ENCODE measurements around the gene SOCS1. TPM values are rescaled to one million over a fixed set of nuclear protein-coding genes. Genes with fewer than 3 reads are reported as not detected.

The SOCS1 gene
- total and polyA plus RNA-seq, 2 experiments from 2014 or later = 84.7 to 104 TPM

DNA sequence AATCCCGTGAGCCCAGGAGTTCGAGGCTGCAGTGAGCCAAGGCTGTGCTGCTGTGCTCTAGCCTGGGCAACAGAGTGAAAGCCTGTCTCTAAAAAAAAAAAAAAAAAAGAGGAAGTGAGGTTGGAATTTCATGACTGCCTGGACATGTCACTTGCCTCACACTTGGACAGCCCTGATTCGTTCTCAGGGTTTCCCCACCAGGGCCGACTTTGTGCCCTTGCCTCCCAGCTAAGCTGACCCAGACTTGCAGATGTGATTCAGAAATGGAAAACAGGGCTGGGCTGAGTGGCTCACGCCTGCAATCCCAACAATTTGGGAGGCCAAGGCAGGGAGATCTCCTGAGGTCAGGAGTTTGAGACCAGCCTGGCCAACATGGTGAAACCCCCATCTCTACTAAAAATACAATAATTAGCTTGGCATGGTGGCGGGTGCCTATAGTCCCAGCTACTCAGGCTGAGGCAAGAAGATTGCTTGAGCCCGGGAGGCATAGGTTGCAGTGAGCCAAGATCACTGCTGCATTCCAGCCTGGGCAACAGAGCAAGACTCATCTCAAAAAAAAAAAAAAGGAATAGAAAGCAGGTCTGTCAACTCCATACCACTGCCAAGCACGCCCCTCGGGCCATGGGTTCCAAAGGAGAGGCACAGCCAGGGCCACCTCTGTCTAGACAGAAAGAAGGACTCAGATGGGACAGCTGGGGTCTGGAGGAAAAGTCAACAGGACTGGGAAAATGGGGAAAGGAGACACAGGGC, 46.9 kb downstream of the SOCS1 start:
- H2AFZ ChIP-seq = no peak overlapping the region
- H3K79me2 ChIP-seq (replicated peaks; ENCODE audit: insufficient read depth) = no peaks in the 10 kb centered on the region
- Mint-ChIP-seq H3K27ac (no peak overlapping the region), H3K36me3 (ENCODE audit: low read depth) (no peaks in the 10 kb centered on the region), H3K9me3 (peaks cover 12% of the 10 kb centered on the region), H3K4me1 (peaks cover 9% of the 10 kb centered on the region; the same call in 2 of the 3 replicates), H3K4me3 (no peak overlapping the region), H3K27me3 (ENCODE audit: insufficient read depth, low read depth, poor library complexity) (peaks cover 8% of the 10 kb centered on the region)
- DNase-seq (ENCODE audit: low spot score) = no peak
- TF ChIP-seq EZH2 (IDR thresholded peaks at IDR 0.05; ENCODE audit: low read depth, unreplicated experiment) (no peak), POLR2AphosphoS5 (IDR thresholded peaks at IDR 0.05; ENCODE audit: low read depth) (no peak), EZH2phosphoT487 (IDR thresholded peaks at IDR 0.05; ENCODE audit: unreplicated experiment) (no peak), JUNB (IDR thresholded peaks at IDR 0.05; ENCODE audit: unreplicated experiment) (no peak), STAT1 (IDR thresholded peaks at IDR 0.05; ENCODE audit: unreplicated experiment) (no peak), CTCF (conservative IDR thresholded peaks at IDR 0.05; ENCODE audit: low read depth in 2 of 2) (no peak), ZNF331 (CRISPR knock-in tag; IDR thresholded peaks at IDR 0.05; ENCODE audit: low read depth) (no peak), ZNF114 (CRISPR knock-in tag; IDR thresholded peaks at IDR 0.05) (no peak), CREB1 (CRISPR knock-in tag; IDR thresholded peaks at IDR 0.05; ENCODE audit: low read depth) (no peak), NANOG (IDR thresholded peaks at IDR 0.05; ENCODE audit: borderline replicate concordance) (no peak)
- TF ChIP-seq, protein P1, sequence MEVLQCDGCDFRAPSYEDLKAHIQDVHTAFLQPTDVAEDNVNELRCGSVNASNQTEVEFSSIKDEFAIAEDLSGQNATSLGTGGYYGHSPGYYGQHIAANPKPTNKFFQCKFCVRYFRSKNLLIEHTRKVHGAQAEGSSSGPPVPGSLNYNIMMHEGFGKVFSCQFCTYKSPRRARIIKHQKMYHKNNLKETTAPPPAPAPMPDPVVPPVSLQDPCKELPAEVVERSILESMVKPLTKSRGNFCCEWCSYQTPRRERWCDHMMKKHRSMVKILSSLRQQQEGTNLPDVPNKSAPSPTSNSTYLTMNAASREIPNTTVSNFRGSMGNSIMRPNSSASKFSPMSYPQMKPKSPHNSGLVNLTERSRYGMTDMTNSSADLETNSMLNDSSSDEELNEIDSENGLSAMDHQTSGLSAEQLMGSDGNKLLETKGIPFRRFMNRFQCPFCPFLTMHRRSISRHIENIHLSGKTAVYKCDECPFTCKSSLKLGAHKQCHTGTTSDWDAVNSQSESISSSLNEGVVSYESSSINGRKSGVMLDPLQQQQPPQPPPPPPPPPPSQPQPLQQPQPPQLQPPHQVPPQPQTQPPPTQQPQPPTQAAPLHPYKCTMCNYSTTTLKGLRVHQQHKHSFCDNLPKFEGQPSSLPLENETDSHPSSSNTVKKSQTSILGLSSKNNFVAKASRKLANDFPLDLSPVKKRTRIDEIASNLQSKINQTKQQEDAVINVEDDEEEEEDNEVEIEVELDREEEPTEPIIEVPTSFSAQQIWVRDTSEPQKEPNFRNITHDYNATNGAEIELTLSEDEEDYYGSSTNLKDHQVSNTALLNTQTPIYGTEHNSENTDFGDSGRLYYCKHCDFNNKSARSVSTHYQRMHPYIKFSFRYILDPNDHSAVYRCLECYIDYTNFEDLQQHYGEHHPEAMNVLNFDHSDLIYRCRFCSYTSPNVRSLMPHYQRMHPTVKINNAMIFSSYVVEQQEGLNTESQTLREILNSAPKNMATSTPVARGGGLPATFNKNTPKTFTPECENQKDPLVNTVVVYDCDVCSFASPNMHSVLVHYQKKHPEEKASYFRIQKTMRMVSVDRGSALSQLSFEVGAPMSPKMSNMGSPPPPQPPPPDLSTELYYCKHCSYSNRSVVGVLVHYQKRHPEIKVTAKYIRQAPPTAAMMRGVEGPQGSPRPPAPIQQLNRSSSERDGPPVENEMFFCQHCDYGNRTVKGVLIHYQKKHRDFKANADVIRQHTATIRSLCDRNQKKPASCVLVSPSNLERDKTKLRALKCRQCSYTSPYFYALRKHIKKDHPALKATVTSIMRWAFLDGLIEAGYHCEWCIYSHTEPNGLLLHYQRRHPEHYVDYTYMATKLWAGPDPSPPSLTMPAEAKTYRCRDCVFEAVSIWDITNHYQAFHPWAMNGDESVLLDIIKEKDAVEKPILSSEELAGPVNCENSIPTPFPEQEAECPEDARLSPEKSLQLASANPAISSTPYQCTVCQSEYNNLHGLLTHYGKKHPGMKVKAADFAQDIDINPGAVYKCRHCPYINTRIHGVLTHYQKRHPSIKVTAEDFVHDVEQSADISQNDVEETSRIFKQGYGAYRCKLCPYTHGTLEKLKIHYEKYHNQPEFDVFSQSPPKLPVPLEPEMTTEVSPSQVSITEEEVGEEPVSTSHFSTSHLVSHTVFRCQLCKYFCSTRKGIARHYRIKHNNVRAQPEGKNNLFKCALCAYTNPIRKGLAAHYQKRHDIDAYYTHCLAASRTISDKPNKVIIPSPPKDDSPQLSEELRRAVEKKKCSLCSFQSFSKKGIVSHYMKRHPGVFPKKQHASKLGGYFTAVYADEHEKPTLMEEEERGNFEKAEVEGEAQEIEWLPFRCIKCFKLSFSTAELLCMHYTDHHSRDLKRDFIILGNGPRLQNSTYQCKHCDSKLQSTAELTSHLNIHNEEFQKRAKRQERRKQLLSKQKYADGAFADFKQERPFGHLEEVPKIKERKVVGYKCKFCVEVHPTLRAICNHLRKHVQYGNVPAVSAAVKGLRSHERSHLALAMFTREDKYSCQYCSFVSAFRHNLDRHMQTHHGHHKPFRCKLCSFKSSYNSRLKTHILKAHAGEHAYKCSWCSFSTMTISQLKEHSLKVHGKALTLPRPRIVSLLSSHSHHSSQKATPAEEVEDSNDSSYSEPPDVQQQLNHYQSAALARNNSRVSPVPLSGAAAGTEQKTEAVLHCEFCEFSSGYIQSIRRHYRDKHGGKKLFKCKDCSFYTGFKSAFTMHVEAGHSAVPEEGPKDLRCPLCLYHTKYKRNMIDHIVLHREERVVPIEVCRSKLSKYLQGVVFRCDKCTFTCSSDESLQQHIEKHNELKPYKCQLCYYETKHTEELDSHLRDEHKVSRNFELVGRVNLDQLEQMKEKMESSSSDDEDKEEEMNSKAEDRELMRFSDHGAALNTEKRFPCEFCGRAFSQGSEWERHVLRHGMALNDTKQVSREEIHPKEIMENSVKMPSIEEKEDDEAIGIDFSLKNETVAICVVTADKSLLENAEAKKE (CRISPR knock-in tag; IDR thresholded peaks at IDR 0.05) = no peak
- TF ChIP-seq, protein P2, sequence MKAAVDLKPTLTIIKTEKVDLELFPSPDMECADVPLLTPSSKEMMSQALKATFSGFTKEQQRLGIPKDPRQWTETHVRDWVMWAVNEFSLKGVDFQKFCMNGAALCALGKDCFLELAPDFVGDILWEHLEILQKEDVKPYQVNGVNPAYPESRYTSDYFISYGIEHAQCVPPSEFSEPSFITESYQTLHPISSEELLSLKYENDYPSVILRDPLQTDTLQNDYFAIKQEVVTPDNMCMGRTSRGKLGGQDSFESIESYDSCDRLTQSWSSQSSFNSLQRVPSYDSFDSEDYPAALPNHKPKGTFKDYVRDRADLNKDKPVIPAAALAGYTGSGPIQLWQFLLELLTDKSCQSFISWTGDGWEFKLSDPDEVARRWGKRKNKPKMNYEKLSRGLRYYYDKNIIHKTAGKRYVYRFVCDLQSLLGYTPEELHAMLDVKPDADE (IDR thresholded peaks at IDR 0.05) = no peak
- TF ChIP-seq, protein P3, sequence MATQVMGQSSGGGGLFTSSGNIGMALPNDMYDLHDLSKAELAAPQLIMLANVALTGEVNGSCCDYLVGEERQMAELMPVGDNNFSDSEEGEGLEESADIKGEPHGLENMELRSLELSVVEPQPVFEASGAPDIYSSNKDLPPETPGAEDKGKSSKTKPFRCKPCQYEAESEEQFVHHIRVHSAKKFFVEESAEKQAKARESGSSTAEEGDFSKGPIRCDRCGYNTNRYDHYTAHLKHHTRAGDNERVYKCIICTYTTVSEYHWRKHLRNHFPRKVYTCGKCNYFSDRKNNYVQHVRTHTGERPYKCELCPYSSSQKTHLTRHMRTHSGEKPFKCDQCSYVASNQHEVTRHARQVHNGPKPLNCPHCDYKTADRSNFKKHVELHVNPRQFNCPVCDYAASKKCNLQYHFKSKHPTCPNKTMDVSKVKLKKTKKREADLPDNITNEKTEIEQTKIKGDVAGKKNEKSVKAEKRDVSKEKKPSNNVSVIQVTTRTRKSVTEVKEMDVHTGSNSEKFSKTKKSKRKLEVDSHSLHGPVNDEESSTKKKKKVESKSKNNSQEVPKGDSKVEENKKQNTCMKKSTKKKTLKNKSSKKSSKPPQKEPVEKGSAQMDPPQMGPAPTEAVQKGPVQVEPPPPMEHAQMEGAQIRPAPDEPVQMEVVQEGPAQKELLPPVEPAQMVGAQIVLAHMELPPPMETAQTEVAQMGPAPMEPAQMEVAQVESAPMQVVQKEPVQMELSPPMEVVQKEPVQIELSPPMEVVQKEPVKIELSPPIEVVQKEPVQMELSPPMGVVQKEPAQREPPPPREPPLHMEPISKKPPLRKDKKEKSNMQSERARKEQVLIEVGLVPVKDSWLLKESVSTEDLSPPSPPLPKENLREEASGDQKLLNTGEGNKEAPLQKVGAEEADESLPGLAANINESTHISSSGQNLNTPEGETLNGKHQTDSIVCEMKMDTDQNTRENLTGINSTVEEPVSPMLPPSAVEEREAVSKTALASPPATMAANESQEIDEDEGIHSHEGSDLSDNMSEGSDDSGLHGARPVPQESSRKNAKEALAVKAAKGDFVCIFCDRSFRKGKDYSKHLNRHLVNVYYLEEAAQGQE (IDR thresholded peaks at IDR 0.05; ENCODE audit: unreplicated experiment) = no peak
- no peaks in the 10 kb centered on the region for H4K20me1 ChIP-seq (replicated peaks; ENCODE audit: insufficient read depth)
- H3K4me2 ChIP-seq = no peak overlapping the region
- no peaks in the 10 kb centered on the region for H3K27me3 ChIP-seq (ENCODE audit: insufficient read depth)
- no peaks in the 10 kb centered on the region for H3F3A ChIP-seq (replicated peaks; ENCODE audit: low read depth)
- H3K9me2 ChIP-seq (ENCODE audit: insufficient read depth) = no peaks in the 10 kb centered on the region
- no peaks in the 10 kb centered on the region for H3K4me1 ChIP-seq (ENCODE audit: insufficient read depth)
- no peak overlapping the region for H3K4me3 ChIP-seq
- H3K27ac ChIP-seq (ENCODE audit: low read depth) = no peak overlapping the region
- H3K36me3 ChIP-seq (ENCODE audit: insufficient read depth) = no peaks in the 10 kb centered on the region
- ATAC-seq = no peak
